ENCODE results near the gene TMC1.

DNA sequence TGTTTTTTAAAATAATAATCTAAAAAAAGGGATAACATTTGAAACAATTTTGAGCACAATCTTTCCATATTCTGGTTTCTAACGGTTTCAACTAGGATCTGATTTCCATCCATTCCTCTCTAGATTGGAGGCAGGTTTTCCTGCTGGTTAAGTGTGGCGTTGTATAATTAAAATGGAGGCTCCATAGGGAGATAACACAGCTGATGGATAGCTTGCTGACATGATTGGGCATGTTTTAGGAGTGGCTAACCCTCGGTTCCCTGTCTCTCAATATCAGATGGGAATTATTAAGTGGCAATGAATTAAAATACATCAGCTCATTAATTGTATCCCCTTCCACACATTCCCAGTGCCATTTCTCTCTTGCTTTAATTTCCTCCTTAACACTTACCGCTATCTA lies 222.4 kb downstream of the TMC1 start:
- TF ChIP-seq, protein P1, sequence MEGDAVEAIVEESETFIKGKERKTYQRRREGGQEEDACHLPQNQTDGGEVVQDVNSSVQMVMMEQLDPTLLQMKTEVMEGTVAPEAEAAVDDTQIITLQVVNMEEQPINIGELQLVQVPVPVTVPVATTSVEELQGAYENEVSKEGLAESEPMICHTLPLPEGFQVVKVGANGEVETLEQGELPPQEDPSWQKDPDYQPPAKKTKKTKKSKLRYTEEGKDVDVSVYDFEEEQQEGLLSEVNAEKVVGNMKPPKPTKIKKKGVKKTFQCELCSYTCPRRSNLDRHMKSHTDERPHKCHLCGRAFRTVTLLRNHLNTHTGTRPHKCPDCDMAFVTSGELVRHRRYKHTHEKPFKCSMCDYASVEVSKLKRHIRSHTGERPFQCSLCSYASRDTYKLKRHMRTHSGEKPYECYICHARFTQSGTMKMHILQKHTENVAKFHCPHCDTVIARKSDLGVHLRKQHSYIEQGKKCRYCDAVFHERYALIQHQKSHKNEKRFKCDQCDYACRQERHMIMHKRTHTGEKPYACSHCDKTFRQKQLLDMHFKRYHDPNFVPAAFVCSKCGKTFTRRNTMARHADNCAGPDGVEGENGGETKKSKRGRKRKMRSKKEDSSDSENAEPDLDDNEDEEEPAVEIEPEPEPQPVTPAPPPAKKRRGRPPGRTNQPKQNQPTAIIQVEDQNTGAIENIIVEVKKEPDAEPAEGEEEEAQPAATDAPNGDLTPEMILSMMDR (IDR thresholded peaks at IDR 0.05), result no peak
- TF ChIP-seq POLR2A (IDR thresholded peaks at IDR 0.05) (no peak), EP300 (IDR thresholded peaks at IDR 0.05) (no peak)

All from ovary (tissue), 3 donors.